G401 (cell line): ENCODE measurements around the gene ATF2. TPM values are rescaled to one million over a fixed set of nuclear protein-coding genes. Genes with fewer than 3 reads are reported as not detected.

Experiments
- DNase-seq: peaks from one replicate; pipeline ENCODE4 v3.0.0-alpha.2; 2015; ENCODE audit warnings: low spot score
- in situ Hi-C: cut with HindIII; loops from 2 replicates; pipeline ENCODE4 v1.10.0; 2016; ENCODE audit warnings: low sequenced_read_pairs, mixed read lengths
- total RNA-seq: library from RNA; depleted of rRNA; stranded (reverse); fragments of >200 nt; shearing (Covaris generic); gene quantifications from 2 replicates; pipeline ENCODE4 v1.2.3, GENCODE V29; 2014

Gene ATF2
- total RNA-seq, 1 experiment from 2014 or later, result 31.0 TPM

- DNase-seq, result no peak
- in situ Hi-C loops, result no loop called here
These were observed 552 bp upstream of the ATF2 start for GRCh38 chr2:175168564-175168945.

DNA sequence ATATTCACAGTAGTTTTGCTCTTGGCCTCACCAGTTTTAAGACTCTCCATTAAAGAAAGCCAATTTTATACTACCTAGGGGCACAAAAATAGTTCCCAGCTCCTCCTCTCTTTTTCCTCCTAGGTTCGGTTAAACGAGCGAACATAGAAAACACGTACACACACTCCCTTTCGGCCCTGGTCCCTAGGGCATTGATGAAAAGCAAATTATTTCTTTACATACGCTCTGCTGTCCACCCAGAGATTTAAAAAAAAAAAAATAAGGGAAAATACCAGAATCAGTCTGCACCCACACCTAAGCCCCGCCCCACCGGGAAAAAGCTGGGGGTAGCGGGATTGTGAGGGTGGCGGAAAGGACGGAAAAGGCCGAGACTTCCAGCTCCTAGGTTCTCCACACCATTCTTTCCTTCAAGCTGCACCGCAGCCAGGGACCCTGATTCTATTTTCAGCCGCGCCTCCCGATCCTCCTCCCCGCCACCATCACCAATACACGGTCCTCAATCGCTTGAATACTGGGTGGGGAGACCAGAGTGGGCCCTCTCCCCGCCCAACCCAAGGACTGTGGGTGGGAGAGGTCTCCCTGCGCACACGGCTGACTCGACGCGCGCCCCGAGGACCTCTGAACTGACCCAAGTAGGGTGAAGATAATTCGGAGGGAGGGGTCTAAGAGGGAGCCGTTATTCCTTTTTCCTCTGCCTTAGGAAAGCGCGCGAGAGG lies 769 bp downstream of the ATF2 start:
- peak; percentile 58 for DNase-seq
- in situ Hi-C loops, result no loop called here

DNA sequence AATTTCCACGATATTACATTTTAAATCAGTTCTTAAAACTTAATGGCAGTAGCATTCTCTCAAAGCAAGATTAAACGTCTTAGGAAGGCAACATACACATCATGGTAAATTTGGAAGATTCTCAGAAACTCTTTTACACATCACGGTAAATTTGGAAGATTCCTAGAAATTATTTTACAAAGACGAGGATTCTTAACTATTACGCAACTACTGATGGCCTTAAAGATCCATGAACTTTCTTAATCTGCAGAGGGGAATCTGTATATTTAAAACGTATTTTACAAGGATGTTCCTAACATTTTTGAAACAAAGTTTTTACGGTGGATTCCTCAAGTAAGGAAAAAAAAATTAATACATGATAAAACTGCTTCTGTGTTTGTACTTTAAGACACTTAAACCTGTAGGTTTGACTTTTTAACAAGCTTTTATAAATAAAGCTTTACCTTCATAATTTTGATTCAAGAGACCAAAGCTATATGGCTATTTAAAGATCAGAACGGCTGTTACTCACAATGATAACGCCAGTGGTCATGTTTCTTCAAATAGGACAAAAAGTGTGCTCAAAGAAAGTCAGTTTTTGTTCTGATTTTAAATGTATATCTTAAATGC lies 1.7 kb downstream of the ATF2 start:
- no peak for DNase-seq
- in situ Hi-C loops, result no loop called here

GRCh38 chr2:175164235-175164634 lies 3.8 kb downstream of the ATF2 start:
- in situ Hi-C loops, result no loop called here
- no peak for DNase-seq

DNA sequence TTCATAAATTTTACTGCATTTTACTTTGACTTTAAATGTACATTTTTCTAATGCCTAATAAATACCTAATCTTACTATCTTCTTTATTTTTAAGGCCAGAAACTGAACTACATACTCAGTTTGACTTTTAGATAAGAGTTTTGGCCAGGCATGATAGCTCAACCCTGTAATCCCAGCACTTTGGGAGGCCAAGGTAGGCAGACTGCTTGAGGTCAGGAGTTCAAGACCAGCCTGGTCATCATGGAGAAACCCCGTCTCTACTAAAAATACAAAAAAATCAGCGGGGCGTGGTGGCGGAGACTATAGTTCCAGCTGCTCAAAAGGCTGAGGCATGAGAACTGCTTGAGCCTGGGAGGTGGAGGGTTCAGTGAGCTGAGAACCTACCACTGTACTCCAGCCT lies 9.1 kb downstream of the ATF2 start:
- in situ Hi-C loops, result no loop called here
- DNase-seq, result no peak

- in situ Hi-C loops, result no loop called here
- no peak for DNase-seq
These were observed 11.5 kb downstream of the ATF2 start for GRCh38 chr2:175156534-175156933.

- in situ Hi-C loops, result no loop called here
These were observed 13.3 kb downstream of the ATF2 start for GRCh38 chr2:175154661-175155082.

DNA sequence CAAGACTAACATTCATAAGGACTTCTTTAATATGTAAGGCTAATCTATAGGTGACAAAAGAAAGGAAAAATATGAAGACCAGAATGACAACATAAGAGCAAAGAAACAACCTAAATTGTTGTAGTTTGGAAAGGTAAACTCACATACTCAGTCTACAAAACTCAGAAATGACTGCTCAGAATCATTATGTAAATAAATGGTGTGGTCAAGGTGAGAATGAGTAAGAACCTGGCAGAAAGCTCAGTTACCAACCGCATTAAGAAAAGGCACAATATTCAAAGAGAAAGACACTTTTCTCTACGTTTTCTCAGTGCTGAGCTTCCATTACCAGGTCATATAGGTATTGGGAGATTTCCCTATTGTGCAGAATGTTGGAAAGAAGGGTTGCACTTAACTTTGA lies 15.8 kb downstream of the ATF2 start:
- in situ Hi-C loops, result no loop called here
- no peak for DNase-seq

More at GRCh38 chr2:175154661-175155082, 13.3 kb downstream of the ATF2 start:
- no peak for DNase-seq

DNA sequence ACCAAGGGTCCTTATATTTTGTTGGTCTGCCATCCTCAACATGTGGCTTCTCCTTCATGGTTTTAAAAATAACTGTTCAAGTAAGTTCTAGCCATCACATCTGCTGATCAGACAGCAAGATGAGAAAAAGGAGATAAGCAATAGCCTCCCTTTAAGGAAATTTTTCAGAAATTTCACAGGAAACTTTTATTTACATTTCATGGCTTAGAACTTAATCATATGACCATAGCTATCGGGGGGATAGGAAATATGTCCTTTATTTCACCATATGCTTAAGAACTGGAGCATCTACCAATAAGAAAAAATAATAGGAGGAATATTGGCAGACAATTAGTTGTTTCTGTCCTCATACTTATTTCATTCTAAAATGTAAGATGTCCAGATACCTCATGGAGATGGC lies 16.2 kb downstream of the ATF2 start:
- DNase-seq, result no peak
- in situ Hi-C loops, result no loop called here

GRCh38 chr2:175147186-175147585 lies 20.8 kb downstream of the ATF2 start:
- in situ Hi-C loops, result no loop called here
- no peak for DNase-seq

DNA sequence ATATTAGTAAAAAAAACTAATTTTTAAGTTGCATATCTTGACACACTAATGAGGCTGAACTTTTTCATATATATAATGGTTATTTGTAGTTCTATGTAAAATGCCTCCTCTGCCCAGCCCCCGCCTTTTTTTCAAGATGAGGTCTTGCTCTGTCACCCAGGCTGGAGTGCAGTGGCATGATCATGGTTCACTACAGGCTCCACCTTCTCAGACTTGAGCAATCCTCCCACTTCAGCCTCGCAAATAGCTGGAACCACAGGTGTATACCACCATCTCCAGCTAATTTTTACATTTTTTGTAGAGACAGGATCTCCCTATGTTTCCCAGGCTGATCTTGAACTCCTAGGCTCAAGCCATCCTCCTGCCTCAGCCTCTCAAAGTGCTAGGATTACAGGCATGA lies 24.3 kb downstream of the ATF2 start:
- in situ Hi-C loops, result no loop called here
- no peak for DNase-seq

GRCh38 chr2:175143191-175143590 lies 24.8 kb downstream of the ATF2 start:
- in situ Hi-C loops, result no loop called here
- no peak for DNase-seq

GRCh38 chr2:175140332-175140731 lies 27.7 kb downstream of the ATF2 start:
- no peak for DNase-seq
- in situ Hi-C loops, result no loop called here

DNA sequence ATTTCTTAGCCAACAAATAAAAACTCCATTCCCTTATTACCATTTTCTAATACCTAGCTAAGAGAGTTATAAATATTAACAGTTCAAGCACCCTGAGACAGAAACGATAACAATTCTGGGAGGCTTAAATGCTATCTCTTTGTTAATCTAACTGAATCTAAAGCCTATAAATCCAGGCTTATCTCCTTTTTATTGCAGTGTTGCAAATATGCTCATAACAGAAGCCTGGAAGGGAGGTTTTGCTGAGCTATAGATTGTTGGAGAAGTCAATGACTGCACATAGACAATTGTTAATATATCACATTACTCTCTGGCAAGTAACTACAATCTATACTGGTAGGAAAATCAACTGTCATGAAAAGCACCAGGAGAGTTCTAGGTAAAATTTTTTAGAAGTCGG lies 30.2 kb downstream of the ATF2 start:
- DNase-seq, result no peak
- in situ Hi-C loops, result no loop called here

DNA sequence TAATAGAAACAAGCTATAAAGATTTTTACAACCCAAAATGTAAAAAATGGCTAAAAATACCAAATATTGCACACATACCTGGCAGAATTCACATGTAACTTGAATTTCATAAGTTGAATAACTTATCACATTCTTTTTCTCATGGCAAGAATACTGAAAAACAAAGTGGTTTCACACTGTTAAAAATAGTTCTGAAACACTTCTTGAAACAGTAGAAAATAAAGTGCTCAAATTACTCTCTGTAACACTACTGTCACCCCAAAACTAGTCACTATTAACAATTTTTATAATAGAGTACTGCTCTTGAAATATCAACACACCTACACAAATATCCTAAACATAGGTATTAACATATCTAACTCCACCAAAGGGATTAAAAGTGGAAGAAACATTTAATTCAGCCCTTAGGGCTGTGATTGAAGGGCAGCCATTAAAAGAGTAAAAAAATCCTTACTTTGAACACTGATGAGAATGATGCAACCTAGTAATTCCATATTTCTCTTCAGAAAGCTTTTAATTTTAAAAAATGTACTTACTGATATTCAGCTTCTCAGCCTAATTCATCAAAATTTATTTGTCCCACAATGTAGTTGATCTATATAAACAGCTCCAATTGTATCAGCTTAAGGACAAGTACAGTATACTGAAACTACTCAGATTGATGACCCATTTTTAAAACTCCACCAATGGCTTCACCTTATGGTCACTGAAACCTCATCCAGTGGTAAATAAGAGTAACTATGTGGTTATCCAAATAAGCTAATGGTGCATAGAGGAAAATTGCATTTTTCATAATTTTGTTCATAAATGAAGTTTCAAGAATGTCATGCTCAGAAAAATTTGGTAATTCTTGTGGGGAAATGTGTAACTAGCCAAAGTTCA lies 31.4 kb downstream of the ATF2 start:
- in situ Hi-C loops, result no loop called here
- no peak for DNase-seq

- in situ Hi-C loops, result no loop called here
- no peak for DNase-seq
These were observed 32.1 kb downstream of the ATF2 start for GRCh38 chr2:175135862-175136261.

DNA sequence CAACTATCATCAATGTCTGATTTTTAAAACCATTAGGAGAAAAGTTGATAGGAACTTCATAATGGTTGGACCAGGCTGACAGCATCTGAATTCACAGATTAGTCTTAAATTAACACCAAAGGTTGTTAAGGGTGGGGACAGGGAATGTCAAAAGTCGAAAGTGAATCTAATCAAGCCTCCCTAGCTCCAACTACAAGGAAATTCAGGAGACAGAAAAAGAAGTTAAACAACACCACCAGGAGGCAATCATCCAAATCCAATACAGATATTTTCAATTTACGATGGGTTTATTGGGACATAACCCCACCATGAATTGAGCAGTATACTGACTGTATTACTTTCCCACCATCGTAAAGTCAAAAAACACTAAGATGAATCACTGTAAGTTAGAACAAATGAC lies 32.8 kb downstream of the ATF2 start:
- in situ Hi-C loops, result no loop called here
- DNase-seq, result no peak

GRCh38 chr2:175131252-175131651 lies 36.8 kb downstream of the ATF2 start:
- DNase-seq, result no peak
- in situ Hi-C loops, result no loop called here

GRCh38 chr2:175126661-175127060 lies 41.3 kb downstream of the ATF2 start:
- in situ Hi-C loops, result no loop called here
- peak; percentile 41 for DNase-seq

GRCh38 chr2:175123254-175123653 lies 44.7 kb downstream of the ATF2 start:
- in situ Hi-C loops, result no loop called here
- DNase-seq, result no peak
